Stomach (tissue), 9 donors: ENCODE data around the gene ARL14EPL. TPM values are rescaled to one million over a fixed set of nuclear protein-coding genes. Genes with fewer than 3 reads are reported as not detected.
"Not testable (repeated sequence)": the region's sequence is repeated elsewhere in the genome, so short reads cannot be mapped to it uniquely, and the experiment has no call there.

Experiments used
- DNase-seq, 2 donors: peaks; one replicate each; pipeline versions ENCODE4 v3.0.0 to v3.0.0-alpha.2; 2013 to 2019
- H3K27ac ChIP-seq, 5 donors: fragments of 200-600 bp in 4 of 5; sonication (generic) in 4 of 5; one replicate each; pipeline ENCODE4 v1.5.1; 2013 to 2019; ENCODE audit warnings: mild to moderate bottlenecking in 1 of 5, moderate library complexity in 1 of 5
- H3K27me3 ChIP-seq, 3 donors: fragments of 200-600 bp; sonication (generic); one replicate each; pipeline ENCODE4 v1.5.1; 2017 to 2019; ENCODE audit warnings: mixed run types in 1 of 3
- H3K36me3 ChIP-seq, 4 donors: fragments of 200-600 bp; sonication (generic); 1 replicate in 3 of 4; 2 replicates in 1 of 4; pipeline ENCODE4 v1.5.1; 2016 to 2019
- H3K4me1 ChIP-seq, 4 donors: fragments of 200-600 bp; sonication (generic); one replicate each; pipeline ENCODE4 v1.5.1; 2016 to 2019
- H3K4me3 ChIP-seq, 4 donors: fragments of 200-600 bp; sonication (generic) in 3 of 4; one replicate each; pipeline ENCODE4 v1.5.1; 2016 to 2019; ENCODE audit warnings: mild to moderate bottlenecking in 1 of 4
- H3K9me3 ChIP-seq, 4 donors: fragments of 200-600 bp; sonication (generic); one replicate each; pipeline ENCODE4 v1.5.1; 2016 to 2019
- CTCF ChIP-seq, 7 experiments: fragments of 450-650 bp in 4 of 7; fragments of 200-600 bp in 3 of 7; sonication (generic) in 3 of 7; IDR thresholded peaks; one replicate each; pipeline ENCODE4 v1.5.1; 2016 to 2019; ENCODE audit warnings: antibody characterized with exemption in 7 of 7, control low read depth in 2 of 7, mild to moderate bottlenecking in 1 of 7
- EP300 ChIP-seq: sonication (generic); formaldehyde crosslinking; IDR thresholded peaks from one replicate; pipeline ENCODE4 v1.6.1; 2017; ENCODE audit warnings: antibody characterized with exemption
- POLR2A ChIP-seq, 4 donors: fragments of 450-650 bp; IDR thresholded peaks; one replicate each; pipeline ENCODE4 v1.6.1; 2016; ENCODE audit warnings: antibody characterized with exemption in 4 of 4, control low read depth in 2 of 4, mild to moderate bottlenecking in 1 of 4, moderate library complexity in 1 of 4
- POLR2AphosphoS5 ChIP-seq, 3 donors: sonication (generic); formaldehyde crosslinking; IDR thresholded peaks; one replicate each; pipeline ENCODE4 v1.6.1; 2016; ENCODE audit warnings: antibody characterized with exemption in 3 of 3
- WGBS, 5 donors: extraction: QIAGEN DNeasy Blood & Tissue Kit in 3 of 5; methylation state at CpG; one replicate each; pipeline versions ENCODE4 v1.1.5 to v1.1.7; 2013 to 2018; 5-methylcytosine and 5-hydroxymethylcytosine counted together
- intact Hi-C: fragments of 100-400 bp; cut with DNase I; formaldehyde crosslinking; loops from one replicate; pipeline ENCODE4 v1.15.1; 2023; ENCODE audit warnings: low total_unique reads
- polyA plus RNA-seq, 3 donors: library from polyadenylated mRNA; stranded (reverse); fragments of 200-250 nt; gene quantifications; one replicate each; pipeline ENCODE4 v1.2.3, GENCODE V29; 2013
- total RNA-seq, 5 donors: library from RNA; depleted of rRNA; stranded (reverse); fragments of >200 nt; gene quantifications; one replicate each; pipeline versions ENCODE4 v1.1.0 to v1.2.3, GENCODE V29; 2014 to 2016
- donor health status: healthy with polysubstance abuse.
- donor health status: Bipolar disorder and iron deficiency.
- donor health status: healthy.

The ARL14EPL gene
- total and polyA plus RNA-seq, 8 donors: not detected

DNA sequence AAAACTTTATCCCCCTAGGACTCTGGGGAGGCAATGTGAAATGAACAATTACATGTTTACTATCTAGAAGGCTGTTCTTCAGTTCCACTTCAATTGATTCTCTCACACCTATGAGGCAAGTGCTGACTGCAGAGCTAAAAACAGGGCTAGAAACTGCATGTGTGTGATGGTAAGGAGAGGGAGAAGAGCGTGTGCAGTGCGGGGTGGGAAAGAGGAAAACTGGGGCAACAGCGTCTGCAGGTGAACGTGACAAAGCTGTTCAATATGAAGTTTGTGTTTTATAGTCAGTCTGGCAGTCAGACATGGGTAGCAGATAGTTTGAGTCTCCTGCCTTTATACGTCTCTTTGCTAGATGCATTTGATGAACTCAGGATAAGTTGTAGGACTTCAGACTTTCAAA, 45.9 kb downstream of the ARL14EPL start:
- intact Hi-C loops: no loop called here
- no peak for DNase-seq
- TF ChIP-seq POLR2A (IDR thresholded peaks at IDR 0.05): no peak
- no peak for TF ChIP-seq EP300
- no peak for TF ChIP-seq CTCF (IDR thresholded peaks at IDR 0.05)
- no peak for TF ChIP-seq POLR2AphosphoS5 (IDR thresholded peaks at IDR 0.05)
- 84 to 93% (median 90%) methylated on average over 5 of the region's 5 CpGs for WGBS, 5 donors
- H3K9me3 ChIP-seq: no peaks in the 10 kb centered on the region
- H3K4me3 ChIP-seq: no peak overlapping the region
- peaks cover 0 to 12% (median 3%) of the 10 kb centered on the region in 4 donors for H3K36me3 ChIP-seq
- no peaks in the 10 kb centered on the region for H3K4me1 ChIP-seq
- H3K27ac ChIP-seq: no peak overlapping the region
- no peaks in the 10 kb centered on the region for H3K27me3 ChIP-seq

DNA sequence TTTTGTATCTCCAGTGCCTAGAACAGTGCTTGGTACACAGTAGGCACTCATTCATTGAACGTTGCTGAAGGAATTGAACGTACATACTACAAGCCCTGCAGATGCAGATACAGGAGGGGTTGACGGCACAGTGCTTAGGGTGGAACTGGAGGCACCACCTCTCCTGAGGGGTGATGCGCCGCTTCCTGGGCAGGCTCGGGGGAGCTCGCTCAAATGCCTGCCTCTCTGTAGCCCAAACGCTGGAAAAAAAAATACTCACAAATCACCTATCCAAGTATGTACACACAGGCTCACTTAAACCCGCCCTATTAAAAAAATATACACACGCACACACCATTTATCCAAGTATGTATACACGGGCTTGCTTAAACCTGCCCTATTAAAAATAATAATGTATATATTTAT, 52.0 kb downstream of the ARL14EPL start:
- peak; percentile 31 to 73 for DNase-seq
- Histone ChIP-seq H3K9me3 (no peaks in the 10 kb centered on the region), H3K4me1 (peaks cover 6 to 29% (median 23%) of the 10 kb centered on the region in 4 donors), H3K27me3 (no peaks in the 10 kb centered on the region), H3K36me3 (peaks cover 6 to 22% (median 14%) of the 10 kb centered on the region in 4 donors), H3K4me3 (peak overlapping the region; percentile 55 to 96 (median 73)), H3K27ac (peak overlapping the region in 4 of 5 donors; percentile 88 to 96 (median 91))
- intact Hi-C loops: no loop called here
- WGBS, 5 donors: 4 to 14% (median 11%) methylated on average over 11 of the region's 11 CpGs
- TF ChIP-seq POLR2AphosphoS5 (IDR thresholded peaks at IDR 0.05) (no peak), POLR2A (IDR thresholded peaks at IDR 0.05) (no peak), EP300 (no peak), CTCF (IDR thresholded peaks at IDR 0.05) (no peak)

DNA sequence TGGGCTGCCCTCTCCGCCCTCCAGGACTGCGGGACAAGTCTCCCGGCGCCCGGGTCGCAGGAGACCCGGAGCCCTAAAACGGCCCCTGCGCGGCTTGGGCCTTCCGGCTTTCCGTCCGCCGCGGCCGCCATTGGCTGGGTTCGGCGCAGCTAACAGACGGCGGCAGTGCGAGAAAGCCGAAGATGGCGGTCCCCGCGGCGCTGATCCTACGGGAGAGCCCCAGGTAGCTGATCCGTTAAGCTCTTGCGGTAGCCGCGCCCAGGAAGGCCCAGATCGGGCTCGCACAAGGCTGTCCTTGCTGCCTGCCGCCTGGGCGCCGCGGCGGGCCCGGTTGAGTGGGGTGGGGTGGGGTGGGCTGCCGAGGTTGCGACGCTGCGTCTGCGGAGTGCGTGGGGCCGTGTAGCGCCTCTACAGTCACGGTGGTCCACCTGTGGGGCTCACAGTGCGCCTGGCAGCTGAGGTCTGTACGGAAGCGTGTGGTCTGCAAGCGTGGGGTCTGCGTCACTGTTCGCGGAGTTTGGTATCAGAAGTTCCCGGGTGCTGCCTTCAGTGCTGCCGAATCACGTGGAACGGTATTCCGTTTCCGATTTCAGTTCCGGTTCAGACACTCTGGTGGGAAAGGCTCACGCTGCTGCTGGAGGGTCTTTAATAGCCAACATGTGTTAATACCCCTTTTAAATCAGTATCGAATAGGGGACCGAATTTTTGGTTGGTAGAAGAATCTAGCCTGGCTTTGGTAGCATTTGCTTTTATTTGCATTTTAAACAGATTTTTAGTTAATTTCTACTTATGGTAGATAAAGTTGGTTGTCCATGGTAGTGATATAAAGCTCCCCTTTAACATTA, 52.8 kb downstream of the ARL14EPL start, which contains the start of gene COMMD10:
COMMD10 (plus strand) TSS at position 155 of the 845 bp plus-strand sequence.
- intact Hi-C loops: no loop called here

DNA sequence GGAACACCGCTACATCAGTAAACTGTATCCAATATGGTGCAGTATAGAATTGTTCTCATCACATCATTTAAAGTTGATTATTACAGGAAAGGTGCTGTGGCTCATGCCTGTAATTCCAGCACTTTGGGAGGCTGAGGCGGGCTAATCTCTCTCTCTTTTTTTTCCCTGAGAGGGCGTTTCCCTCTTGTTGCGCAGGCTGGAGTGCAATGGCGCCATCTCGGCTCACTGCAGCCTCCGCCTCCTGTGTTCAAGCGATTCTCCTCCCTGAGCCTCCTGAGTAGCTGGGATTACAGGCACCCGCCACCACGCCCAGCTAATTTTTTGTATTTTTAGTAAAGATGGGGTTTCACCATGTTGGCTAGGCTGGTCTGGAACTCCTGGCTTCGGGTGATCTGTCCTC, 54.0 kb downstream of the ARL14EPL start:
- H3K4me3 ChIP-seq: peak overlapping the region in 2 of 4 donors; percentile 71 to 96
- H3K27me3 ChIP-seq, DNase-seq, H3K9me3 ChIP-seq, H3K27ac ChIP-seq, intact Hi-C loops: not testable (repeated sequence)
- peaks cover 6 to 36% (median 23%) of the 10 kb centered on the region in 4 donors for H3K4me1 ChIP-seq
- WGBS, 5 donors: 98 to 99% (median 98%) methylated on average over 11 of the region's 11 CpGs
- H3K36me3 ChIP-seq: peaks cover 6 to 23% (median 12%) of the 10 kb centered on the region in 4 donors

More for the DNA sequence above, 52.8 kb downstream of the ARL14EPL start, which contains the start of gene COMMD10:
- peaks cover 6 to 18% (median 17%) of the 10 kb centered on the region in 4 donors for H3K36me3 ChIP-seq
- 0 to 1% (median 0%) methylated on average over 31 to 65 of the region's 65 CpGs for WGBS, 5 donors
- peak within 1 kb of the TSS; percentile 55 to 96 (median 73) for H3K4me3 ChIP-seq
- H3K4me1 ChIP-seq: peaks cover 6 to 35% (median 23%) of the 10 kb centered on the region in 4 donors
- no peaks in the 10 kb centered on the region for H3K9me3 ChIP-seq
- DNase-seq: peak; percentile 80 to 94
- no peaks in the 10 kb centered on the region for H3K27me3 ChIP-seq
- no peak for TF ChIP-seq CTCF (IDR thresholded peaks at IDR 0.05)
- no peak for TF ChIP-seq EP300
- TF ChIP-seq POLR2AphosphoS5 (IDR thresholded peaks at IDR 0.05): peak; percentile 54 to 73 (median 67)
- peak in 1 of 4 donors; percentile 25 for TF ChIP-seq POLR2A (IDR thresholded peaks at IDR 0.05)
- peak within 1 kb of the TSS; percentile 88 to 96 (median 91) for H3K27ac ChIP-seq
